Epithelial cell of prostate (primary cell): ENCODE results near the gene TBC1D3G.
"Not testable (repeated sequence)": the region's sequence is repeated elsewhere in the genome, so short reads cannot be mapped to it uniquely, and the experiment has no call there.

ENCODE experiments used
- DNase-seq: peaks from one replicate; pipeline ENCODE4 v3.0.0-alpha.2; 2011; ENCODE audit warnings: low read depth, low spot score
- H3K27ac ChIP-seq: fragments of 450-650 bp; 2 replicates; pipeline ENCODE4 v1.5.1; 2017; ENCODE audit warnings: mild to moderate bottlenecking

The TBC1D3G gene

DNA sequence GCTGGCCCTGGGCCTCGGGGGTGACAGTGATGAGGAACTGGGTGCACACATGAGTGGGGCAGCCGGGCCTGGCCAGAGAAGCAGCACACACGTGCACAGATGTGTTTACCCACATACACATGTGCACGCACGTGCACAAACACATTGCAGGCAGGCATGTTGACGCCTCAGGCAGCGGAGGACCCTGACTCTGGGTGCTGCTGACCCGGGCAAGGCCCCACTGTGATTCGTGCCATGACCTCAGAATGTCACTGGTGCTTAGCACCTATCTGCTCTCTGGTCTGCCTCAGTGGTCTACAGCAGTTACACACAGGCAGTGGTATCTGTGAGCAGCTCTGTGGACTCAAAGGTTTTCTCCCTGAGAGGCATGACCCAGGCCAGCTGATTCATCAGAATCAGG is at the start of gene TBC1D3G:
TSS of gene TBC1D3G (plus strand) at position 301 of the 400 bp plus-strand sequence. CDS start 1,528 bp downstream, outside the sequence.
- DNase-seq, H3K27ac ChIP-seq: not testable (repeated sequence)

DNA sequence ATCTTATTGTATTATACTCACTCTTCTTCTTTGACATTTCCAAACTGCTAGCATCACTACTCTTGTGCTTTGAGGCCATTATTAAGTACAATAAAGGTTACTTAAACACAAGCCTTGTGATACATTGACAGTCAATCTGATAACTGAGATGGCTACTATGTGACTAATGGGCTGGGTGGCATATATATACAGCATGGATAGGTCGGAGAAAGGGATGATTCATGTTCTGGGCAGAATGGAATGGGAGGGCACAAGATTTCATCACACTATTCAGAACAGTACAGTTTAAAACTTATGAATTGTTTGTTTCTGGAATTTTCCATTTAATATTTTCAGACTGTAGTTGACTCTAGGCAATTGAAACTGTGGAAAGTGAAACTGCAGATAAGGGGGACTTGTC is 40.4 kb upstream of the TBC1D3G start:
- DNase-seq, H3K27ac ChIP-seq: not testable (repeated sequence)

DNA sequence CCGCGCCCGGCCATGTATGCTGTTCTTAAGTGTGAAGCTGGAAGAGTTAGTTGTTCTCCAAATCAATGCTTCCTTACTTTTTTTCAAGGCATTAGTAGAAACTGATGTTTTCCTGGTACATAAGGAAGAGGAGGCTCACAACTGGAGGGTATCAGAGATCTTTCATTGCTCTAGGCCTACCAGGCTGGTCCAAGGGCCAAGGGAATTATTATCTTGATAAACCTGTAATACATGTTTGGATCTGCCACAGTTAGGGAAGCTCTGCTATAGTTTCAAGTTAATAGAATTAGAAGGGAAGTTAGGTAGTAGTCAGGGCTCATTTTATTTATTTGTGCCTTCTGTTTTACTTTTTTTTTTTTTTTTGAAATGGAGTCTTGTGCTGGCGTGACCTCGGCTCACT is 39.5 kb upstream of the TBC1D3G start:
- H3K27ac ChIP-seq, DNase-seq: not testable (repeated sequence)

DNA sequence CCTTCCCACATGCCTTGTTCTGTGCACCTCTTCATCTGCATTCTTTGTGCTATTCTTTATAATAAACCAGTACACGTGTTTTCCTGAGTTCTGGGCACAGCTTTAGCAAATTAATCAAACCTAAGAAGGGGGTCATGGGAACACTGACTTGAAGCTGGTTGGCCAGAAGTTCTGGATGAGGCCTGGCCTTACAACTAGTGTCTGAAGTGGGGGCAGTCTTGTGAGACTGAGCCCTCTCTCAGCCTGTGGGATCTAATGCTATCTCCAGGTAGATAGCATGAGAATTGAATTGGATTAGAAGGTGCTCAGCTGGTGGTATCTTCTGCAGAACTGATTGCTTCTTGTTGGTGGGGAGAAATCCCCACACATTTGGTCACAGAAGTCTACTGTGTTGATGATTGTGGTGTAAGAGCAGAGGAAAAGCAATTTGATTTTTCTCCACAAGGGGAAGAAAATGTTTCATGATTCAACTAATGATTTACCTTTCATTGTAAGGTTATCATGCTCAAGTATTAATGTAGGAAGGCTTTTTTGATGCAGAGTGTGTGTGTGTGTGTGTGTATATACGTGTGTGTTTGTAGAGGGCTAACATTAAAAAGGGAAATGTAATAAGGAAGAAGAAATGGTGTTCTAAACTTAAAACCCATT is 33.6 kb upstream of the TBC1D3G start:
- DNase-seq, H3K27ac ChIP-seq: not testable (repeated sequence)

DNA sequence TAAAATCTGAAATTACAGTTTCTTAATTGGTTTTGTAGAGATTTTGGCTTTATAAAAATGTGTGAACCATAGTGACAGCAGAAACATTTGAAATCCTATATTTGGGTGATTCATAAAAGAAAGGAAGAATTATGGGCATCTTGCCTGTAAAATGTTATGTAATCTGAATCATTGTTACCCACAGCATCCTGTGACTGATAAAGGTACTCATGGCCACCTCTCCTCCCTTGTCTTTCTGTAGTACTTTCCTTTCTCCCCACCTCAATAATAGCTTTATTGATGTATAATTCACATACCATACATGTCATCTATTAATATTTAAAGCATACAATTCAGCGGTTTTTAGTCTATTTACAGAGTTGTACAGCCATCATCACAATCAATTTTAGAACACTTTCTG is 28.5 kb upstream of the TBC1D3G start:
- DNase-seq, H3K27ac ChIP-seq: not testable (repeated sequence)

DNA sequence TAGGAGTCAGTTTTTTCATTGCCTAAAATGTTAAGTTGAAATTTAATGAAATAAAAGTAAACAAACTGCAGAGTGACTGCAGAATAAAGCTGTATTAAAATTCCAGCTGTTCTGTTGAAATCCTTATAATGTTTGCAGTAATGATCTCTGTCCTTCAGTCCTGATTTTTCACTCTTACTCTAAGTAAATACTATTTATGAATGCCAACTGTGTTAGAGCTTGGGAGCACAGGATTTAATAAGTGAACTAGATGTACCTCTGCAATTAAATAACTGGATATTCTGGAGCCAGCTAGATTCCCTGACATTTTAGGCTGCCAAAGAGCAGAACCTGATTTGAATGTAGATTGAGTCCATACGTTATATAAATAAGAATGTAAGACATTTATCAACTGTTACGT is 7.9 kb upstream of the TBC1D3G start:
- DNase-seq, H3K27ac ChIP-seq: not testable (repeated sequence)

DNA sequence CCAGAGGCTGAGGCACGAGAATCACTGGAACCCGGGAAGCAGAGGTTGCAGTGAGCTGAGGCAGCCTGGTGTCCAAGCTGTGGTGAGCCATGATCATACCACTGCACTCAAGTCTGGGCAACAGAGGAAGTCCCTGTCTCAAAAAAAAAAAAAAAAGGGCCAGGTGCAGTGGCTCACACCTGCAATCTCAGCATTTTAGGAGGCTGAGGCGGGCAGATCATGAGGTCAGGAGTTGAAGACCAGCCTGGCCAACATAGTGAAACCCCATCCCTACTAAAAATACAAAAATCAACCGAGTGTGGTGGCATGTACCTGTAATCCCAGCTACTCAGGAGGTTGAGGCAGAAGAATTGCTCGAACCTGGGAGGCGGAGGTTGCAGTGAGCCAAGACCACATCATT is 38.8 kb downstream of the TBC1D3G start:
- DNase-seq, H3K27ac ChIP-seq: not testable (repeated sequence)

DNA sequence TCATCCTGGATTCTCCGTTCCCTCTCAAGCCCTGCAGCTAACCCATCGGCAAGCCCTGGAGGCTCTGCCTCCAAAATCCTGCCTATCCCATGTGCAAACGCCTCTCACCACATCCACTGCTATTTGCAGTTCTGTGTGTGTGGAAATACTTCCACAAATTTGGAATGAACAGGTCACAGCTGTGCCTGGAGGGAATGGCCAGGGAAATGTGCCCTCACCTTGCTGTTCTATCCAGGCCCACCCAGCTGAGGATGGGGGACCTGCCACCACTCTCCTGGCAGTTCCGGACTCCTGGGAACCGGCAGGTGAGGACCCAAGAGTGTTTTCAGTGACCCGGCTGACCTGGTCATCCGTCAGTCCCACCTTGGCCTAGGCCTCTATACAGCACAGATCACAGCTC is 52.3 kb downstream of the TBC1D3G start:
- not testable (repeated sequence) for DNase-seq, H3K27ac ChIP-seq
